Fibroblast of skin of left biceps (primary cell): Measurements from ENCODE around the gene SCAMP3.
A peak's percentile ranks its signal among the peaks of the same experiment; 100 is the strongest.
"Not testable (repeated sequence)": the region's sequence is repeated elsewhere in the genome, so short reads cannot be mapped to it uniquely, and the experiment has no call there.

Experiments used
- DNase-seq, 2 experiments: peaks; one replicate each; pipeline ENCODE4 v3.0.0-alpha.2; 2013; ENCODE audit warnings: low read depth in 2 of 2

The SCAMP3 gene

DNA sequence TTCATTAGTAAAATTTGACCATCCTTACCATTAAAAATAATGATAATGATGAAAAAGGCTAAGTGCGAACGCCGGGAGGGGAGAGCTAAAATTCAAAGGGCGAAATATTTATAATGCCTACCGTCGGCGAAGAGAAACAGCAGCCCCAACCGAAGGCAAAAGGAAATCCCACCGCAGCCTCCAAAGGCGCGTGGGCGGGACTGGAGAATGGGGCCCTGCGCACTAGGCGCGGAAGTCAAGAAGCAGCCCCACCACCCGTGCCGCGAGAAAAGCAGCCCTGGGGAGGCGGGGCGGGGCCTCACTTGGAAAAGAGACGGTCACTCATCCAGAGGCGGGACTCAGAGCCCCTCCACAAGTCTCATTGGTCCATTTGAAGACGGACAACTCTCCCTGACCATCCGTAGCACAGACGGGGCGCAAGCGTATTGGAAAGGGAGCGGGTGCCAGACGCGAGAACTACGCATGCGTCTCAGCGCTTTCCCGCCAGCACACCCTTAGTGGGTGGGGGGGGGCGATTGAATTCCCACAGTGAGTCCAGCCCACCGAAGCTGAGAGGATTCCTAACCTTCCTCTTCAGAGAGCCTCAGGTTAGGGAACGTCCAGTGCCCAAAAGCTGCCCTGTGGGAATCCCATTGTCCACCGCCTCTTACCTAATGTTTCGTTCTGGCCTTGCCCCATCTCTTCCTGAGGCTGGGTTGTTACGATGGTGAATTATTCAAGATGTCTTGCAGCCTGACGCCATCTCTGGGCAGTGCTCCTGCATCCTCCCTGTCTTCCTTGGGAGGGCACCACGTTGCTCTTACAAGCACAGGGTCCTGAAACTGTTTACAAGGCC is 34.7 kb downstream of the SCAMP3 start:
- peak; percentile 98 to 99 for DNase-seq

DNA sequence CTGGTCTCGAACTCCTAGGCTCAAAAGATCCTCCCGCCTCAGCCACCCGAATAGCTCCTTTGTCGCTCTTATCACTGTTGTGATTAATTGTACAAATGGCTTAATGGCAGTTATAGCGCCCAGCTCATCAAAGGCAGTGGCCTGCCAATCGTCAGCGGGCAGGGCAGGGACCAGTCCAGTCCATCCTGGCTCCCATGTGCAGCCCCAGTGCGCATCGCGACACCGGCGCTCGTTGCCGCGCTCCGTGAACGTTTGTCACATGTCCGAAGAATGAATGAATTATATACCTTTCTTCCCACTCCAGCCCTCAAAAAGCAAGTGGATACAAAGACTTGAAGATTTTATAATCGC is 35.3 kb downstream of the SCAMP3 start:
- no peak for DNase-seq

DNA sequence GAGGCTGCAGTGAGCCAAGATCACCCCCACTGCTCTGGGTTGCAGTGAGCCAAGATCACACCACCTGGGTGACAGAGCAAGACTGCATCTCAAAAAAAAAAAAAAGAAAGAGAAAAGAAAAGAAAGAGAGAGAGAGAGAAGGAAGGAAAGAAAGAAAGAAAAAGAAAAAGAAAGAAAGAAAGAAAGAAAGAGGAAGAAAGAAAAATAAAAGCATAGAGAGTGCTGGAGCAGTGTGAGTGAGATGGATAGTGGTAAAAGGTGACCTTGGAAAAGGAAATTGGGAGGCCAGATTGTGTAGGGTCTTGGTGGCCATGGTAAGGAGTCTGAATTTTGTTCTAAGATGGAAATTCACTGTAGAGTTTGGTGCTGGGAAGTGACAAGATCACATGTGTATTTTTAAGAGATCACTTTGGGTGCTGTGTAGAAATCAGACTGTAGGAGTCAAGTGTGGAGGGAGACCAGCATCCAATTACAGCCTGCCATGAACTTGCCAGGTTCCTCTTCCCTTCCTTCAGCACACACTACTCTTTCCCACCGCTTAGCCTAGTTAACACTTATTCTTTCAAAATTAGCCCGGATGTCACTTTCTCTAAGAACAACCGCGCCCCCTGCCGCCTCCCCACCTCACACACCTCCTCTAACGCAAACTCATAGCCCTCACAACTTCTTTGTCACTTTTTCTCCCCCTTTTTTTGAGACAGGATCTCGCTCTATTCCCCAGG is 35.8 kb downstream of the SCAMP3 start:
- DNase-seq: peak in 1 of 2 experiments; percentile 60

DNA sequence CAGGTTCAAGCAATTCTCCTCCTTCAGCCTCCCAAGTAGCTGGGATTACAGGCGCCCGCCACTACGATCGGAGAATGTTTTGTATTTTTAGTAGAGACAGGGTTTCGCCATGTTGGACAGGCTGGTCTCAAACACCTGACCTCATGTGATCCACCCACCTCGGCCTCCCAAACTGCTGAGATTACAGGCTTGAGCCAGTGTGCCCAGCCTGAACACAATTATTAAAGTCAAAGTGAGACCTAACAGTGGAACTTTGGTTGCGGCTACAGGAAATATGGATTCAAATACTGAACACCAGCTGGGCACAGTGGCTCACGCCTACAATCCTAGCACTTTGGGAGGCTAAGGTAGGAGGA is 36.8 kb downstream of the SCAMP3 start:
- DNase-seq: not testable (repeated sequence)

DNA sequence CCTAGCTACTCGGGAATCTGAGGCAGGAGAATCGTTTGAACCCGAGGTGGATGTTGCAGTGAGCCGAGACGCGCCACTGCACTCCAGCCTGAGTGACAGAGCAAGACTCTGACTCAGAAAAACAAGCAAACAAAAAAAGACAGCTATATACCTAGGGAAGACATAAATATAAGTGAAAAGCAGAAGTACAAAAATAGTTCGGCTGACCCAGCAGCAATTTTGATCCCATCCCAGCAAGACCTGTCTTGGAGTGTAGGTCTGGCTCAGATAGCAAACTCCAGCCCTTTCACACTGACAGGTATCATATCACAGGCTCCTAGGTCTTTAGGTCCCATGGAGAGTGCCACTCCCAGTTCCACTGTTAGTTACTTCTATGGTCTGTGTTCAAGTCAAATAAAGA is 39.1 kb downstream of the SCAMP3 start:
- no peak for DNase-seq

DNA sequence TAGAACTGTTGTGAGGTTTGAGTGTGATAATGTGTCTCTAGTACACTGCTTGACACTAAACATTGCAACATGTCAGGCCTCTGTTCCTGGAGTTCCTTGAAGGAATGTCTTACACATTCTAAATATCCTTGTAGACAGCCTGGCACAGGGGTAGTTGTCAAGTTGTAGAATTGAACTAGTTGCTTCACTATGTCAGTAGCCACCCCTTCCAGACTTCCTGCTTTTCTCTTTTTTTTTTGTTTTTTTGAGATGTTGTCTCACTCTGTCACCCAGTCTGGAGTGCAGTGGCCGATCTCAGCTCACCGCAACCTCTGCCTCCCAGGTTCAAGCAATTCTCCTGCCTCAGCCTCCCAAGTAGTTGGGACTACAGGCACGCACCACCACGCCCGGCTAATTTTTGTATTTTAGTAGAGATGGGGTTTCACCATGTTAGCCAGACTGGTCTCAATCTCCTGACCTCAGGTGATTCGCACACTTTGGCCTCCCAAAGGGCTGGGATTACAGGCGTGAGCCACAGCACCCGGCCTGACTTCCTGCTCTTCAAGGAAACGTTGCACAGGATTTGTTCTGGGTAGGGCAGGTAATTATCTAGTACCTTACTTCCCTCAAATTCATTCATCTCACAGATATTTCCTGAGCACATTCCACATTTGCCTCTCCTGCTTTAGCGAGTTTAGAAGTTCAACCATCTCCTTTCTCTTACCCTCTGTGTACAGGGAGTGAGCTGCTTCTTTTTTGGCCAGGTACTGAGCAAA is 41.8 kb downstream of the SCAMP3 start:
- not testable (repeated sequence) for DNase-seq

DNA sequence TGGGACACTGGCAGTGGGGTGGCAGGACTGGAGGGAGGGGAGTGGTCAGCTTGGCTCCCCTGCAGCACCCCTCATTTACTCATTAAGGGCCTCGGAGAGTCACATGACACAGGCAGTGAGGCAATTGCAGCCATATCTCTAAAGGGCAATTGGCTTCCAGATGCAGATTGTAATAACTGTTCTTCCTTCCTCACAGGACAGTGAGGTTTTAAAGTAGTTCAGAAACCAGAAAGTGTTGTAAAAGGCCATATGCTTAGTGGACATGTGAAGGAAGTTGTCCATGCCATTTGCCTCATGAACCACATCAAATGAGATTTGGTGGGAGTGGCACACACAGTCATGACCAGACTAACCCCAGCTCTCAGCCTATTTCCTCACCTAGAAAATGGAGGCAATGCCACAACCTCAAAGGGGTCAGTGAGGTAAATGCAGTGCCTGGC is 42.5 kb downstream of the SCAMP3 start:
- no peak for DNase-seq

DNA sequence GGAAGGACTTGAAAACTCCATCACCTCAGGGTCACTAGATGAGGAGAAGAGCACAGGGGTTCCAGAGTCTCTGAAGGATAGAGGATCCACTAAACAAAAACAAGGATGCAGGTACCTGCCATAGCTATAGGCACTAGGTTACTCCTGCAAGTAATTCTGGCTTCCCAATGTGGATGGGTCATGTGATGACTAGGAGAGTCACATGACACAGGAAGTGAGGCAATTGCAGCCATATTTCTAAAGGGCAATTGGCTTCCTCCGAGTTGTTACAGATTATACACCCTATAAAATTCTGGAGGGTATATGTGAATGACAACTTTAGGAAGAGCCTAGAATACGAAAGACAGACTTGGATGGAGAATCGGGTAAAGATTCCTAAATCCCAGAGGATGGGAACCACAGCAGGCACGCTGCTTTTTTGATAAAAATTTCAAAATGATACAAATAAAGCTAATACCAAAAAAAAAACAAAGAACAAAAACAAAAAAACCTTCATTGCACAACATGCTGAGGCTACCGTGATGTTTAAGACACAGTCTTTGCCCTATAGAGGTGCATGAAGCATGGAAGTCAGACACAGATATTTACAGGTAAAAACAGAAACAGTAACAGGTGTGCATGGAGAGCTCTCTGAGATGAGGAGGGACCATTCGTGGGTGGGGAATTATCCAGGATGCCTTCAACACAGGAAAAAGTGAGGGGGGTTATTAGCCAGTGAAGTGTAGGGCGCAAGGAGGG is 43.1 kb downstream of the SCAMP3 start:
- no peak for DNase-seq

DNA sequence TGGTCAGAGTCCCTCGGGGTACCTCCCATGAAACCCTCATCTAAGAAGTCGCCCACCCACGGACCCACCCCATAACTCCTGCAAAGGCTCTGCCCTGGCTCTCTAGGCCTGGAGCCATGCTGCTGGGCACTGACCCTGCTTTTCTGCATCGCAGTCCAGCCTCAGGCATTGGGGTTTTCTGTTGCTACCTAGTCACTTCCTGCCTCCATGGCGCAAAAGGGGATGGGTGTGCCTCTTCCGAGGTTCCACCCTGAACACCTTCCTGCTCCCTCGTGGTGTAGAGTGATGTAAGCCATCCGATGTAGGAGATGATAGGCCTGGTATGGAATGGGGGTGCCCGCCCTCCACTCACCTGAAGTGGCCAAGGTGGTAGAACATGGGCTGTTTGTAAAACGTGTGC is 47.5 kb downstream of the SCAMP3 start:
- not testable (repeated sequence) for DNase-seq

DNA sequence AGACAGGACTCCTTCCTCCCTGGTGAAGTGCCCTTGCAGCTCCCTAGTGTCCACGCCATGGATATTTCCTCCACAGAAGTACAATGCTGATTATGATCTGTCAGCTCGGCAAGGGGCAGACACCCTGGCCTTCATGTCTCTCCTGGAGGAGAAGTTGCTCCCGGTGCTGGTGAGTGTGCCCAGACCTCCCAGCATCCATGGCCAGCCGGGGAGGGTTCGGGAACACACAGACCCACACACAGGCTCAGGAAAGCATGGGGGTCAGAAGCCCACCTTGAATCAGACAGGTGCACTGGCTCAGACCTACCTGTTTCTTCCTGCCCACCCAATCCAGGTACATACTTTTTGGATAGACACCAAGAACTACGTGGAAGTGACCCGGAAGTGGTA is 50.1 kb downstream of the SCAMP3 start:
- not testable (repeated sequence) for DNase-seq

DNA sequence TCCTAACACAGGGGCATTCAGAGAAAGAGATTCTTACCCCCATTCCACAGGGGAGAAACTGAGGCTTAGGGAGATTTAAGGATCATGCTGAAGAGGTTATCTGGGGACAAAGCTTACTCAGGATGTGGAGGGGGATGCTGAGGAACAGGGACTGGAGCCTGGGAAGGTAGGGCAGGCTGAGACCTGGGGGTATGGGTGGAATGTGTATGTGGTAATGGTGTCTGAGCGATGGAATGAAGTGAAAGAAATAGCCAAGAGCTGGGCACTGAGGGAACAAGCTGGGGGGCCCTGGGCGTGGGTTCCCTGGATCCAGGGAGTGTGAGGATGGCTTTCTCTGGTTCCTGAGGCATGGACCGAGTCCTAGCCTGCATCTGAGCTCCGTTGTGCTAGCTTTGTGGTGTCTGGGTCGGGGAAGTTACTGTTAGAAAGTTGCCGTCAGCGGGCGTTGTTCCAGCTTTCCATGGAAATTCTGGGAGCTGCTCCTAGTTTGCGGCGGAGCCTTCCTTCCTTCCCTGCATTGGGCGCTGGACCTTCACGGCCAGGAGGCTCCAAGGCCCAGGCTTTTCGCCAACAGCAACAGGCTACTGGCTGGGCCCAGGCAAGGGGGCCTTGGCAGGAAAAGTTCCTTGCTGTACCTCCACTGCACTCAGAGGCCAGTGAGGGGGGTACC is 50.6 kb downstream of the SCAMP3 start:
- DNase-seq: not testable (repeated sequence)

DNA sequence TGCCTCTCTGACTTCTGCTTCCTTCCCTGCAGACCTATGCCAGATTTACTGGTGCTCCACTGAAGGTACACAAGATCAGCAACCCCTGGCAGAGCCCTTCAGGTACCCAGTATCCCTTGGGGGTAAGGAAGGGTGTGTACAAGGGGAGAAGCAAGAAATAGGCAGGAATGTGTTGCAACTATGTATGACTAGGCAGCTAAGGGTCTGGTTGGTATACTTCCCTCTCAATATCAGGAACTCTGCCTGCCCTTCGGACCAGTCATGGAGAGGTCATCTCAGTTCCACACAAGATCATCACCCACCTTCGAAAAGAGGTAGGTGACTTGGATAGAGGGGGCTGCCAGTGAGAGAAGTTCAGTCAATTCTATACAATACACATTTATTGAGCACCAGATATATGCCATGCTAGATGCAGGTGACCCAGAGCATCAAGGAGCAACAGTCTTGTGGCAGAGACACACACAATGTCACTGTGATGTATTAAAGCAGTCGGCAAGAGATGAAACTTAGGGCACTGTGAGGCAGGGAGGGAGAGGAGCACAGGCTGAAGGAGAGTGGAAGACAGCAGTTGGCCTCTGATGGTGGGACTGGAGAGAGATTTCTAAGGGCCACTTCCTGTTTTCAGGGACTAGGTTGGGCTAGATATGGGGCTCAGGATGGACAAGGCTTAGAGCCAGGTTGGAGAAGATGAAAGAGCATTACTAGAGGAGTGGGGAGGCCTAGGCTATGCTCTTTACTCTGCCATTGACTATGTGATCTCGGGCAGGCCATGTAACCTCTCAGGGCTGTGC is 51.7 kb downstream of the SCAMP3 start:
- DNase-seq: no peak

DNA sequence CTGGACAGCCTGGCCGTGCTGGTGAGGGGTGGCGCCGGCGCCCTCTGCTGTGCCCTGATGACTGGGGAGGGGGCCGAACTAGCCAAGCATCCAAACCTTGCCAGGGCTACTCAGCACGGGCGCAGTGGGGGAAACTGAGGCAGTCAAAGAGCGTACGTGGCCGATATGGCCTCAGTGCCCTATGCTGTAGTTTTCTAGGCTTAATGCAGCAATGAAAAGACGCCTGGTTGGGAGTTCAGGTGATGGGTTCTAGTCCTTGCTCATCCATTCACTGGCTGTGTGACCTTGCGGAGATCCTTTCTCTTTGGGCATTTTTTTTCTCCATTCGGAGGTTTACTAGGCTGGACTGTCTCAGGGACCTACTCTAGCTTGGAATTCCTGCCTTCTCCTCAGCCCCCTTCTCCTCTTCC is 52.8 kb downstream of the SCAMP3 start:
- no peak for DNase-seq

DNA sequence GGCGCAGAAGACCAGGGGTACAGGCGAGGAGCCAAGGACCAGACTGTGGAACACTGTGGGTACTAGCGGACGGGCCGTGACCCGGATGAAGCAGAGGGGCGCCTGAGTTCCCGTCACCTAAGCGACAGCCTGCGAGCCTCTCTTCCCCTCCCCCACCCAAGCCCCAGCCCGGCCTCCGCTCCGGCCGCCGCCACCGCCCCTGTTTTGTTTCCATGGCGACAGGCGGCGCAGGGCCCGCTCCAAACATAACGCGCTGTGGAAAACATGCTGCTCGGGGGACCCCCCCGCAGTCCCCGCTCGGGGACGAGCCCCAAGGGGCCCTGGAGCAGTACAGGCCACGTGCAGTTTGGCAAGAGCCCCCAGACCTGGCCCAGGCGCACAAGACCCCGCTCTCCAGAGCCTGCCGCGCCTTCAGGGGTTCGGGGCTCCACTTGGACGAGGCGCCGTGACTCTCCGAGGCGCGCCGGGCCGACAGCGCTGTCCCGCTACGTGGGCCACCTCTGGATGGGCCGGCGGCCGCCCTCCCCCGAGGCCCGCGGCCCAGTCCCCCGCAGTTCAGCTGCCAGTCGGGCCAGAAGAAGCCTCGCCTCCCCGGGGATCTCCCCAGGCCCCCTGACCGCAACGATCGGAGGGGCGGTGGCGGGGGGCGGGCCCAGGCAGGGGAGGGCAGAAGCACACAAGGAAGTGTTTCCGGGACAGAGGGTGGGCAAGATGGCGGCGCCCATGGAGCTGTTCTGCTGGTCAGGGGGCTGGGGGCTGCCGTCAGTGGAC is 53.4 kb downstream of the SCAMP3 start, which contains the start of gene MTX1:
MTX1 (plus strand) TSS at position 155 of the 771 bp plus-strand sequence; CDS start at position 265, 110 bp downstream.
- DNase-seq: no peak

DNA sequence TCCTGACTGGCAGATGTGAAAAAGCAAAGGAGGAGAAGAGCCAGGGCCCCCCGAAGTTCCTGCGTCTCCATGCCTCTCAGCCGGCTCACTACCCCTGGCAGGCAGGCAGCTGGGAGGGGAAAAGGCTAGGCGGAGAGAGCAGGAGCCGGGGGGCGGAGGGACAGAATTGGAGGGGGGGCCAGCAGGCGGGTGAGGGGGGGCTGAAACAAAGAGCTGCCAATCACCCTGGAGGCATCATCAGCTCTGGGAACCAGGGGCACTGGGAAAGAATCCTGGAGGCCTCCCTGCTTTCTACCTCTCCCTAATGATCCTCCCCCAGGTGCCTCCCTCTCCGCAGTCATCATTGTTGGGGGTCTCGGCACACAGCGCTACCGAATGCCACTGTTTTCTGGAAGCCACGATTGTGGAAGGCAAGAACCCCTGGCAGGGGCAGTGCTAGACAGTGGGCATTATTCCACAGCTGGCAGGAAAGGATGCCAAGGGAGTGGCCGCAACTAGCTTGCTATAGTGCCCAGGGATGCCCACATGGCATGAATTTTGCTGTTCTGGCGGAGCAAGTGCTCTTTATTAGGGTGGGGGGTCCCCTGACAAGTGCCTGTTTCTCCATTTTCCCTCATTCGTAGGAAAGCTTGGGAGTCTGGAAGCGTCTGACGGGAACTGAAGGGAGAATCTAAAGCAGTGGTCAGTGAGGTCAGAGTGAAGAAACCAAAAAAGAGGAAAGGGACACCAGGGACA is 54.2 kb downstream of the SCAMP3 start, which contains the start of gene THBS3:
THBS3 (minus strand) TSS at position 92 of the 735 bp plus-strand sequence; CDS start at position 71, 21 bp downstream.
- DNase-seq: no peak

DNA sequence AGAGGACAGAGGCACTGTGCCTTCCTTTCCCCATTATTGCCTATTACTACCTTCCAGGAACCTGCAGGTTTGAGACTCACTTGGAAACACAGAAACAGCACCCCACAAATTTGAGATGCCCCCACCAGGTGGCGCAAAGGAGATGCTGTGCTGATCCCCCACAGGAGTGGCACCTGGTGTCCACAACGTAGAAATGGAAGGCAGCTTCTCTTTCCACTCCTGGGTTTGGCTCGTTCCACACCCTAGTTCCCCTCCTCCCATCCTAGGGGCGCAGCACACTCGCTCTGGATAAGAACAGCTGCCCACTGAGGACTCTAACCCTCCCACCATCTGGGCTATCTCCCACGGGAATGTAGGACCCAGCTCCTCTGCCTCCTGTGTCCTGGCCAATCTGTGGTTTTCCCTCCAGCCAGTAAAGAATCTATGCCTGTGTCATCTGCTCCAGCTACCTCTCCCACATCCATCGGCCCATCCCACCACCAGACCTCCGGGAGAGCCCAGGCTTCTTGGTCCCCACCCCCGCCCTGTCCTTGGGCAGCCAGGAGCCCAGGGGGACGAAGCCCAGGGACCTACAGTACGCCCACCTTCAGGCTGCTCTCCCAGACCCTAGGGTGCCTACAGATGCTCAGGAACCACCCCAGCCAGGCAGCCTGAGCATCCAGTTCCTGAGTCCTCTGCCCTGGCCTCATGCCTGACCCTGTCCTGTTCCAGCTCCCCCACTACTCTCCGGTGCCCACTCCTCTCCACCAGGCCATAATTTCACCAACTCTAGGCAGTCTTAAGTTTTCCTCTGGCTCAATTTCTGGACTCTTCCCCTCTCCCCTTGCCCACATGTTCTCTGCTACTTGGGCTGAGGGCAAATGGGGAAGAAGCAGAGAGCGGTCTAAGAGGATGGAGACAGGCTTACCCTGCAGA is 55.0 kb downstream of the SCAMP3 start:
- DNase-seq: no peak
